Activated CD4-positive, alpha-beta T cell treated with anti-CD3 and anti-CD28 coated beads, Interleukin-2, amount 50 U/mL, for 4 hours (primary cell): Measurements from ENCODE around the gene ITGA8.
"Not testable (repeated sequence)": the region's sequence is repeated elsewhere in the genome, so short reads cannot be mapped to it uniquely, and the experiment has no call there.

Experiments used
- DNase-seq, 2 experiments: peaks; one replicate each; pipeline ENCODE4 v3.0.0-alpha.2; 2020

ITGA8 gene

GRCh38 chr10:15603446-15604011 is 116.2 kb downstream of the ITGA8 start:
- DNase-seq = no peak

- DNase-seq = no peak
Observed at GRCh38 chr10:15601819-15602218, 117.9 kb downstream of the ITGA8 start.

- no peak for DNase-seq
Observed at GRCh38 chr10:15595260-15595659, 124.5 kb downstream of the ITGA8 start.

- no peak for DNase-seq
Observed at GRCh38 chr10:15591937-15592336, 127.8 kb downstream of the ITGA8 start.

- DNase-seq = no peak
Observed at GRCh38 chr10:15591431-15591830, 128.3 kb downstream of the ITGA8 start.

- no peak for DNase-seq
Observed at GRCh38 chr10:15588635-15589508, 130.8 kb downstream of the ITGA8 start.

GRCh38 chr10:15588151-15588550 is 131.6 kb downstream of the ITGA8 start:
- no peak for DNase-seq

- DNase-seq = no peak
Observed at GRCh38 chr10:15587271-15587670, 132.5 kb downstream of the ITGA8 start.

GRCh38 chr10:15585303-15585715 is 134.4 kb downstream of the ITGA8 start:
- DNase-seq = no peak

GRCh38 chr10:15582972-15583371 is 136.8 kb downstream of the ITGA8 start:
- not testable (repeated sequence) for DNase-seq

GRCh38 chr10:15579605-15580004 is 140.1 kb downstream of the ITGA8 start:
- DNase-seq = no peak

GRCh38 chr10:15572531-15573045 is 147.1 kb downstream of the ITGA8 start:
- no peak for DNase-seq

GRCh38 chr10:15571575-15571974 is 148.1 kb downstream of the ITGA8 start:
- DNase-seq = no peak

GRCh38 chr10:15570738-15571339 is 148.9 kb downstream of the ITGA8 start:
- DNase-seq = no peak

GRCh38 chr10:15567952-15568351 is 151.8 kb downstream of the ITGA8 start:
- no peak for DNase-seq

- no peak for DNase-seq
Observed at GRCh38 chr10:15563246-15563645, 156.5 kb downstream of the ITGA8 start.

GRCh38 chr10:15562578-15562977 is 157.1 kb downstream of the ITGA8 start:
- no peak for DNase-seq

- no peak for DNase-seq
Observed at GRCh38 chr10:15562116-15562515, 157.6 kb downstream of the ITGA8 start.

- no peak for DNase-seq
Observed at GRCh38 chr10:15558136-15558535, 161.6 kb downstream of the ITGA8 start.

- DNase-seq = not testable (repeated sequence)
Observed at GRCh38 chr10:15557168-15557567, 162.6 kb downstream of the ITGA8 start.

- no peak for DNase-seq
Observed at GRCh38 chr10:15550950-15551349, 168.8 kb downstream of the ITGA8 start.

- no peak for DNase-seq
Observed at GRCh38 chr10:15548331-15548730, 171.4 kb downstream of the ITGA8 start.

- DNase-seq = no peak
Observed at GRCh38 chr10:15546606-15547005, 173.1 kb downstream of the ITGA8 start.

- DNase-seq = no peak
Observed at GRCh38 chr10:15545884-15546283, 173.8 kb downstream of the ITGA8 start.
